HG03558 (cell line): ENCODE results near the gene FUT6.

Source experiments
- ATAC-seq: cut with Tn5 transposase; IDR thresholded peaks from one replicate; pipeline ENCODE4 v1.9.1; 2021; ENCODE audit warnings: moderate number of reproducible peaks; ENCODE audit not compliant: unreplicated experiment; ENCODE audit errors: extremely low read depth

Gene FUT6

DNA sequence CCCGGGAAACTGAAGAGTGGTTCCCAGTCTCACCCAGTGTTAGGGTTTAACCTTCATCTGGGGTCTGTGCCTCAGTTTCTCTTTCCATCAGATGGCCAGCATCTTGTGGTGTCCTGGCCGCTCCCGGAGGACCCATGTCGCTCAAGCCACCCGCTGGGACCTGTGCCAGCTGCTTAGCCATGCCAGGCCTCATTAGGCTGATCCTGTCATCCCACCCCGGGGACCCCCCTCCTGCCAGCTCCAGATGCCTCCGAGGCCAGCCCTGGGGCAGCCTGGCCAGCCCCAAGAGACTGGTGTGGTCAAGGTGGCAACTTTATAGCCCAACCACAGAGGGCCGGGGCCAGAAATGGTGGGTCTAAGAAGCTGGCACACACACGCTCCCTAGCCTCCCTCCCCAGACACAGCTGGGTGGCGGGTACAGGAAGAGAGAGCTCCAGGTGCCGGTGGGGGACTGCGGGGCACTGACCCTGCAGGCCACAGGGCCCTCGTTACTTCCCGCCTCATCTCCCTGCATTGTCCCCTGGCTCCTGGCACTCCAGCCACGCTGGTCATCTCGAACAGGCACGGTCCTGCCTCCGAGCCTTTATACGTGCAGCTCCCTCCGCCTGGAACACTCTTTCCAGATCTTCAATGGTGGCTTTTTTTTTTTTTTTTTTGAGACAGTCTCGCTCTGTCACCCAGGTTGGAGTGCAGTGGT lies 31.2 kb downstream of the FUT6 start:
- no peak for ATAC-seq

DNA sequence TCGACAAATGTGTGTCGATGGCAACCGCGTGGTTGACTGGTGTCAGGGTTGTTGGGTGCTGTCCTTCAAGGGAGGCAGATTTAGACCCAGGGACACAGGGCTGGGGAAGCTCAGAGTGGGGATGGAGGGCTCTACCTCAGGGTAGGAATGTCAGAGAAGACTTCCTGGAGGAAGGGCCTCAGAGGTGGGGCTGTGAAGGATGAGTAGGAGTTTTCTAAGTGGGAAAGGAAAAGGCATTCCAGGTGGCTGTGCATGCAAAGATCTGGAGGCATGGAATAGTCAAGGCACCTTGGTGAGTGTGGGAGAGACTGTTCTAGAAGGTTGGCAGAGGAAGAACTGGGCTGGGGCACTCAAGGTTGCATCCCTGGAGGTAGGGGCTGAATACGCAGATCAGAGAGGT lies 32.6 kb downstream of the FUT6 start:
- ATAC-seq, result no peak

DNA sequence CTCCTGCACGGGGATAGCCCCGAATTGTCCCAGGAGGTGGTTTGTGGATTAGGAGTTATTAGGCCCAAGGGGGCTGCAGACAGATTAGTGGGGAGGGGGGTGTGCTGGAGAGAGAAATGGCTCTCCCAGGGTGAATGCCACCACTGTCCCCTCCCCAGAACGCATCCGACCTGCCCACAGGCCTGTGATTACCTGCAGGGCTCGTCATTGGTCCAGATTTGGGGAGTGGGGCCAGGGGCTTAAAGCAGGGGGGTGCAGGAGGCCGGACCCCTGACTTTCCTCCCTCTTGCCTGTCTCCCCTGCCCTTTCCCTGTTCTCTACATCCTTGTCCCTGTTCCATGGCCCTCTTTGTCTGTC lies 33.4 kb downstream of the FUT6 start:
- ATAC-seq, result no peak

DNA sequence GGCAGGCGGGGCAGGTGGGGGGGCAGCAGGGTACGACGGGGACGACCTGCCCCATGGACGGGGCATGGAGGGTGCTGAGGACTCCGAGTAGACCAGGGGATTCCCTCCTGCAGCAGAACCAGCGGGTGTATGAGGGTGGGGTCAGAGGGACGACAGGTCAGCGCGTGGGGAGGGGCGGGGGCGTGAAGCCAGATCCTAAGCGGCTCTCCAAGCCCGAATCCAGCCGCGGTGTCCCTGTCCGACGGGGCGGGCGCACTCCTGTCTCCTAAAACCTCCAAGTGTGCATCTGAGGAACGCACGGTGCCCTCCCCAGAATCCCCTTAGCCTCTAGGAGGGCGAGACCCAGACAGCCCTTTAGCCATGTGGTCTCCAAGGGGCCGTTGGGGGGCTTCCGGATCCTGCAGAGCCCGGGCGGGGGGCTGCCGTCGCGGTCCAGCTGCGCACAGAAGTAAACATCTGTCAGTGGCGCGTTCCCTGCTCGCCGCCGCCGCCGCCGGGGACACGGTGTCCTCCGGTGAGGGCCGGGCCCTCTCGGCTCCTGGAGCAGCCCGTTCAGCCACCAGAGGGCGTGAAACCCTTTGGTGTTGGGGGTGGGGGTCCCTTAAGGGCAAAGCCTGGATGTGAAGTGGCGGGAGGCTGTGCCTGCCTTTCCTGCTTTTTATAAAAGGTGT lies 33.9 kb downstream of the FUT6 start:
- ATAC-seq, result no peak

DNA sequence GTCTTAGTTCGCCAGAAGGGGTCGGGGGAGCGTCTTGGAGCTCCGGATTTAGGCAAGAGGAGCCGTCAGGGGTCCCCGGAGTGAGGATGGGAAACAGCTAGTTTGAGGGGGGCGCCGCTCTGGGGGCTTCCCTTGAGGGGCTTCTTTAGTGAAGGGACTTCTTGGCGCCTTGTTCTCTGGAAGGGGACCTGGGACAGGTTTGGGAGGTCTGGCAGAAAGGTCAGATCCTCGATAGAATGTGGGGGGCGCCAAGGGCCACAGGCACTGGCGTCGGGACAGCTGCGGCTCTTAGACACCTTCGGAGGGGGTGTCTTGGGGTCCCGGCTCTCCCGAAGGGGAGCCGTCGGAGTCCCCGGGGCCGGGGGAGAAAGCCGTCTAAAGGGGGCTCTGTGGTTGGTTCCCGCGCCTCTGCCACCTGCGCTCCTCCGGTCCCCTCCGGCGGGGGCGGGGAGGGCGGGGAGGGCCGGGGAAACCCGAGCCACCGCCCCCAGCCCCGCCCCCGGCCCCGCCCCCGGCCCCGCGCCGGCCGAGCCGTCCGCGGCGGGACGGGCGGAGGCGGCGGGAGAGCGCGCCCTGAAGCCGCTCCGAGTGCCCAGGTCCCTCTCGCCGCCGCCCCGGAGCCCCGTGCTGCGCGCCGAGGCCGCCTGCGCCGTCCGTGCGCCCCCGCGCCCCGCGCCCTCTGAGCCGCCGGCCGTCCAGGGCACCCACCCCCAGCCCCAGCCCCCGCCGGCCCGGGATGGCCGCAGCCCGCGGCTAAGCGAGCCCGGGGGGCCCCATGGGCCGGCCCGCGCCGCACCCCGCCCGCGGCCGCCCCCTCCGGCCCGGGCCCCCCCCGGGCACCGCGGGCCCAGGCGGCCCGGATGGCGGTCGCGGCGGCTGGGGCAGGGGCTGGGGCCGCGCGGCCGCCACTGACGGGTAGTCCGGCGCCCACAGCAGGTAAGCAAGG lies 34.7 kb downstream of the FUT6 start, which contains the start of gene NRTN:
Gene NRTN (plus strand): TSS at position 552 of the 946 bp plus-strand sequence. CDS start 19,099 bp downstream, outside the sequence.
- no peak for ATAC-seq

DNA sequence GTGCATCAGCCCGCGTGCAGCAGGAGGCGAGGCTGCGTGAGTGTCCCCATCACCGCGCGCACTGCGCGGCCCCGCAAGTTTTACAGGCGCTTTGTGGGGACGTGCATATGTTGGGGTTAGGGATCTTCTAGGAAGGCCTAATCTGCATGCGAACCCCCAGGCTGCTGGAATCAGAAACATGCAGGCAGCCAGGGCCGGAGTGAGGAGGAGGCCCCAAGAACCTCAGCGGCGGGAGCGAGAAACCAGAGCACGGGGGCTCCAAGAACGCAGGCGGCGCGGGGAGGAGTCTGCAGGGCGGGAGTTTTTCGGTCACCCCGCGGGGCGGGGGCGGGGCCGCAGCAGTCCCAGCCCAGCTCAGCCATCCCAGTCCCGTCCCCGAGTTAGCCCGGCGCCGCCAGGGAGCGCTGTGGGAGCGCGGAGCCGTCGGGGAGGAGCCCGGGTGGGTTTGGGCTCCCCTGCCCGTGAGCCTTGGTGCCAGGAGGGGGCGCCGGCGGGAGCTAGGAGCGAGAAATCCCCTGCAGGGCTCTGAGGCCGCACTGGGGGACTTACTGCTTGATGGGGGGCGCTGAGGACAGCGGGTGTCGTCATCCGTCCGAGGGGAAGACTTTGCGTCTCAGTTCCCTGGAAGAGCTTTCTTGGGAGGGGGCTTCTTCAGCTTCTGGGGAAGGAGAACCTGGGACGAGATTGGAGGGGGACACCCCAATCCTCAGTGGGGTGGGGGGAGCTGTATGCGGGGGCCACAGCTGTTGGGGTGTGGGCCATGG lies 35.6 kb downstream of the FUT6 start:
- ATAC-seq, result no peak

DNA sequence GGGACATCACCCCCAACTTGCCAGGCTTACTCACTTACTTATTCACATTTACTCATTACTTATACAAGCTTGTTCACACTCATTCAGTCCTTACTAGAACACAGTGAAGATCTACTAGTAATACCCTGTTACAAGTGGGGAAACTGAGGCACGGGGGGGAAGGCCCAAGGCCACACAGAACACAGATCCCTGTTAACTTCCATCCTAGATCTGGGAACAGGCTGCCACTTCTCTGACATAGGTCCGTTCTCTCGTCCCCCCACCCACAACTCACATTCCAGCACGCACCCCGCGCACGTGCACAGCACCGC lies 36.1 kb downstream of the FUT6 start:
- ATAC-seq, result no peak

DNA sequence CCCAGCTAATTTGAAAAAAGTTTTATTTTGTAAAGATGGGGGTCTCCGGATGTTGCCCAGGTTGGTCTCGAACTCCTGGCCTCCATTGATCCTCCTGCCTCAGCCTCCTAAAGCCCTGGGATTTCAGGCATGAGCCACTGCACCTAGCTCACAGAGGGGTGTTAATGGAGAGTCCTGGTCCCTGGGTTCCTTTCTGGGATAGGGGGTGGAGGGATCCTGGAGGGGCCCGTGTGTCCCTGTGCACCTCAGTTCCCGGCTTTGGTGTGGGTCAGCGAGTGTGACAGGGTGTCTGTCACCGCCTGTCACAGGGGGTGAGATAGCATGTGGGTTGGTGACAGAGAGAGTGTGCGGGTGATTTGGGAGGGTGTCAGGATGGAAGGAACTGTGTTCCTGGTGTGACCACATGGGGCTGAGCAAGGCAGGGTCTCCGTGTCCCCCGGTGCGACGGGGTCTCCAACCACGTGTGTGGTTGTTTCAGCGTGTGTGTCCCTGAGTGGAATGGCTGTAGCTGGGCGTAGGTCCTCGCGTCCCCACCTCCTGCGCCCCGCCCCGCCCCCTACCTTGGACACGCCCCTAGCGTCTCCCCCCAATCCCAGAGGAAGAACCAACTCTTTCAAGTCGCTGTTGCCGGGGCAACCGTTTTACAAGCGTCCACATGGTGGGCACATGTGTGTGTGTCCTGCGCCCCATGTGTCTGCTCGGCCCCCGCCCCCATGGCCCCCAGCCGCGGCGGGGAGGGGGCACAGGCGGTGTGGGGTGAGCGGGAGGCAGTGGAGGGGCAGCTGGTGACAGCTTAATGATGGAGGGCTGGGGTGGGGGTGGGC lies 37.5 kb downstream of the FUT6 start:
- no peak for ATAC-seq

DNA sequence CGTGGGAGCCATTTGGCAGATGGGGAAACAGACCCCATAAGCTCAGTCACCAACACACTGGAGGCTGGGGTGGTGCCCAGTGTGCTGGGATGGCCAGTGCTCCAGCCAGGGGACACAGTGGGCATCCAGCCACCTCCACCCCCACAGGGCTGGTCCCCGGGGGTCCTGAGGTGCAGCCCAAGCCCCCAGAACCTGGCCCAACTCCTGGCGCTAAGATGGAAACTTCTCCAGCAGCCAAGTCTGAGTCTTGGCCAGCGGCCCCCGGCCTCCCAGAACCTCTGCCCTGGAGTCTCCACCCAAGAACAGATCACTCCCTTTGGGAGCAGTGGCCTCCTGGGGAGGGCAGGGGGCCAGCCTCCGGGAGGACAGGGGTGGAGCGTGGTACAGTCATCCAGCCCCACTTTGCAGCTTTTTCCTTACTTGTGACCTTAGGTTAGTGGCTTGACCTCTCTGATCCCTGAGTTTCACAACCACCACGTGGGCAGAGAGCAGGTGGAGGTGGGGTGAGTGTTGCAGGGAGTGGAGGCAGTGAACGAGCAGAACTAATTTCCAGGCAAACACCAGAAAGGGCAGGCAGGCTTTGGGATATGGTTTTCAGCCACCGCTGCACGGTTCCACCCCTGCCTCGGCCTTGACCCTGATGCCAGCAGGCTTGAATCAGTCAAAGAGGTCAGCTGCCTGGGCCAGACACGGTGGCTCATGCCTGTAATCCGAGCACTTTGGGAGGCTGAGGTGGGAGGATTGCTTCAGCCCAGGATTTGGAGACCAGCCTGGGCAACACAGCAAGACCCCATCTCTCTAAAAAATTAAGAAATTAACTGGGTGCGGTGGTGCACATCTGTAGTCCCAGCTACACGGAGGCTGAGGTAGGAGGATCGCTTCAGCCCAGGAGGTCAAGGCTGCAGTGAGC lies 38.9 kb downstream of the FUT6 start:
- ATAC-seq, result no peak

DNA sequence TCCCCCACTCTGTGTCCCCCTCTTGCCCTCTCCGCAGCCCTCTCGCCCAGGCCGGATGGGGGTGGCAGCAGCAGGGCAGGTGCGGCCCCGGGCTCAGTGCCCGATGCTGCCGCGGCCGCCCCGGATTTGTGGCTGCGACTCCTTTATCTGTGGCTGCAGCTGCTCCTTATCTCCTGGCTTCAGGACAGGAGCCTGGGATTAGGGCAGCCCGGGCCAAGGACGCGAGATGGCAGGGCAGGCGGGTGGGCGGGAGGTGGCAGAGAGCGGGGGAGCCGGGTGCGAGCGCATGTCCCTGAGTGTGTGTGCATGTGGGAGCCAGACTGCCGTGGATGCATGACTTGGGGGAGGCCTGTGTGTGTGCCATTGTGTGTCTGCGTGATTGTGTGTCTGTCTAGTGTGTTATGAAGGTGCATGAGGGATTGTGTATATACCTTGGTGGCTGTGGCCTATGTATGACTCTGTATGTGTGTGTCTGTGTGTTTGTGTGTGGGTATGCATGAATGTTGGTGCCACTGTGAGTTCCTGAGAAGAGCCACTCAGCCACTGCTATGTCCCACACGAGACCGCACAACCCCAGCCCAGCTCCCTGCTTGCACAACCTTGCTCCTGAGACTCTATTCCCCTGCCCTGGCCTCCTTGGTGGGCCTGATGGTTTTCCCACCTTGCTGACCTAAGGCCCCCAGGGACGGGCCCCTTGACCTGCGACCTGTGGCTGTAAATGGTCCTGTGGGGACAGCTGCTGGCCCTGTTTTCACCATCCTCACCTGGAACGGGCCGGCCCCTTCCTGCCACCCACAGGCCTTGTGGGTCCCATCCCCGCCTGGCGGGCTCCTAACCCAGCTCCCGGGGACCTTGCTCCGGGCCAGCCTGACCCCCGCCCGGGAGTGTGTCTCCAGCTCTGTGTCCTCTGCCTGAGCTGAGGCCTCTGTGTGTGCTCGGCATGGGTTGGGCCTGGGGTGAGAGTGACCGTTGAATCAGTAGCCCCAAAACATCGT lies 40.0 kb downstream of the FUT6 start:
- ATAC-seq, result no peak

DNA sequence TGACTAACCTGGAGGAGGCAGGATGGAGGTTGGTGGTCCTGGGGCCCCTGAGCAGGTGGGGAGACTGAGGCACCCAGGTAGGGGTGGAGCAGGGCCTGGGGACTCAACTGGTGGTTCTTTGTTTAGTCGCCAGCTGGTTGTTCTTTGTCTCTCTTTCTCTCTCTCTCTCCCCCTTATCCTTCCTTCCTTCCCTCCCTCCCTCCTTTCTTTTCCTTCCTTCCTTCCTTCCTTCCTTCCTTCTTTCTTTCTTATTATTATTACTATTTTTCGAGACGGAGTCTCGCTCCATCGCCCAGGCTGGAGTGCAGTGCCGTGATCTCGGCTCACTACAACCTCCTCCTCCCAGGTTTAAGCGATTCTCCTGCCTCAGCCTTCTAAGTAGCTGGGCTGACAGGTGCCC lies 41.3 kb downstream of the FUT6 start:
- ATAC-seq, result no peak

DNA sequence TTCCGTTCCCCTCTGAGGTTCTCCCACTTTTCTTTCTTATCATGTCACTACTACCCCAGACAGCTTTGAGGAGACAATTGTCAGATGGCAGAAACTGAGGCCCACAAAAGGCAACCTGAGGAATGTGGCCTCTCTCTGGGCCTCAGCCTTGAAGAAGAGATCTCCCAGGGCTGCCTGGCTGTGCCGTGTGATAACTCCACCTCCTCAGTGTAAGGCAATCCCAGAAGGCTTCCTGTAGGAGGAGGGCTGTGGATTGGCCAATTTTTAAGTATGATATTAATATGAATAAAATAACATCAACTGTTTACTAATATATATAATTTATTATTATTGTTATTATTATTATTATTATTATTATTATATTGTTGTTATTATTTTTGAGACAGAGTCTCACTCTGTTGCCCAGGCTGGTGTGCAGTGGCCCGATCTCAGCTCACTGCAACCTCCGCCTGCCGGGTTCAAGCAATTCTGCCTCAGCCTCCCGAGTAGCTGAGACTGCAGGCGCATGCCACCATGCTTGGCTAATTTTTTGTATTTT lies 44.1 kb downstream of the FUT6 start:
- ATAC-seq, result no peak

DNA sequence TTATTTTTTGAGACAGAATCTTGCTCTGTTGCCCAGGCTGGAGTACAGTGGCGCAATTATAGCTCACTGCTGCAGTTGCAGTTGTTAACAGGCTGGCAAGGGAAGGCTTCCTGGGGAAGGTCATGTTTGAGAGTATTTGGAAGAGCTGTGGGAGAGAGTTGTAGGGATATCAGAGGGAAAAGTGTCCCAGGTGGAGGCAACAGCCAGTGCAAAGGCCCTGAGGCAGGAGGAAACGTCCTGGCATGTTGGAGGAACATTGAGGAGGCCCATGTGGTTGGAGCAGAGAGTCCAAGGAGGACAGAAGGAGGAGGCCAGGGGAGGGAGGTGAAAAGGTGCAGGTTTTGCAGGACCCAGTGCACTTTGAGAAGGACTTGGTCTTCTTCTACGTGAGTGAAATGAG lies 46.3 kb downstream of the FUT6 start:
- no peak for ATAC-seq

DNA sequence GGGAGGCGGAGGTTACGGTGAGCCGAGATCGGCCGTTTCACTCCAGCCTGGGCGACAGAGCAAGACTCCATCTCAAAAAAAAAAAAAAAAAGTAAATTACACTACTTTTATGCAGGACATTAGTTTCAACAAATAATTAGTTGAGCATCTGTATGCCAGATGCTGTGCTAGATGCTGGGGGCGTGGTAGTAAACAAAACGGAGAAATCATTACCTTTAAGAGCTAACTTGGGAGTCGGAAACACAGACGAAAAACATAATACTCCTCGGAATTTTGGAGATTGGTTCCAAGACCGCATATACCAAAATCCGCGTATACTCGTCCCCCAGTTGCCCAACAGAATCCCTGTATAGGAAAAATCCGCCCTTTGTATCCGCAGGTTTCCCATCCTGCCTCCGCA lies 47.3 kb downstream of the FUT6 start:
- no peak for ATAC-seq

DNA sequence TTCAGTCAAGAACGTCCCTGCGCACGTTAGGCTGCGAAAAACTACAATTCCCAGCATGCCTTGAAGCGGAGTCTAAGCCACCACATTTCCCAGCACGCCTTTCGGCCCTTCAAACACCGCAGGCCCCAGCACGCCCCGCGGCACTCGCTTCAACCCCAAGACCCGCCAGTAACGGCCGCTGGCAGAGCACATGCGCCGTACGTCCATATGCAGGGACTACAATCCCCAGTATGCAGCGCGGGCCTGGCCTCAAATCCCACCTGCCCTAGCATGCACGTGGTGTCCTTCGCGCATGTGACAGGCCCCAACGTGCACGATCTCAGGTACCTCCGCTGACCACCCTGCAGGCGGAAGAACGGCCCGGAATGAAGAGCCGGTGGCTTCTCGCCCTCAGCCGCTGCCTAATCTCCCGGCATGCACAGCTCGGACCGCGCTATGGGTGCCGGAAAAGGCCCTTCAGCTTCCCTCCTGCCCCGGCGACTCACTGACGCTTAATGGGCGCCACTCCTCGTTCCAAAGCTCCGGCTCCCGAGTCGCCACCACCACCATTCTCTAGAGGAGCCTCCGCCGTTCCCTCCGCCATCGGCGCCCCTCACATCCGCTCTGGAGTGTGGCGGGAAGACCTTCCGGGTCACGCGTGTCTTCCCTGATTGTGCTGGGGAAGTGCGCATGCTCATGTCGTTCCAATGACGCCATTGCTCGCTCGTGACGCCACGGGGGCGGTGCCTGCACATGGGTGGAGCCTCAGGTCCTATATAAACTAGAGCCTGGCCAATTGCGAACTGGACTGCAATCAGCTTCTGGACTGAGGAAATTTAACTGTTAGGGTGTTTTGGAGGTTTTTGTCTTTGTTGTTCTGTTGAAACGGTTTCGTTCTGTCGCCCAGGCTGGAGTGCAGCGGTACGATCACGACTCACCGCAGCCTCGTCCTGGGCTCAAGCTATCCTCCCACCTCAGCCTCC lies 48.7 kb downstream of the FUT6 start, which contains the start of gene DUS3L:
Gene DUS3L (minus strand): TSS at position 605 of the 962 bp plus-strand sequence. CDS start 22 bp downstream, at position 583.
- peak; percentile 72 for ATAC-seq
